GM12874 (cell line): ENCODE measurements around the gene SPACDR.

Experiments used
- CTCF ChIP-seq: IDR thresholded peaks from 2 replicates; pipeline ENCODE4 v1.5.1; 2011; ENCODE audit warnings: low read depth, mild to moderate bottlenecking, control low read depth, low read length, moderate library complexity; ENCODE audit not compliant: insufficient read depth

The SPACDR gene

GRCh38 chr7:100437150-100438100, 26.6 kb downstream of the SPACDR start:
- TF ChIP-seq CTCF, result no peak

- no peak for TF ChIP-seq CTCF
These were observed 28.4 kb downstream of the SPACDR start for GRCh38 chr7:100435401-100436304.

GRCh38 chr7:100434297-100435144, 29.5 kb downstream of the SPACDR start:
- TF ChIP-seq CTCF, result no peak

GRCh38 chr7:100433592-100434296, 30.3 kb downstream of the SPACDR start:
- no peak for TF ChIP-seq CTCF

GRCh38 chr7:100433276-100433591, 30.8 kb downstream of the SPACDR start:
- no peak for TF ChIP-seq CTCF

- TF ChIP-seq CTCF, result no peak
These were observed 31.3 kb downstream of the SPACDR start for GRCh38 chr7:100432621-100433275.
